ENCODE results near the gene STRN. TPM values are rescaled to one million over a fixed set of nuclear protein-coding genes. Genes with fewer than 3 reads are reported as not detected.

The STRN gene
- total and polyA plus RNA-seq, 9 of the 15 experiments (the other 6 are each of a cell fraction or from before 2014, with no cell fraction given): 1.3 to 31.2 (median 20.0) TPM

- TF ChIP-seq ARID4B (CRISPR knock-in tag; IDR thresholded peaks at IDR 0.05) (peak; percentile 21; the same call in 1 of the 2 replicates), MLX (CRISPR knock-in tag; conservative IDR thresholded peaks at IDR 0.05) (no peak), FOXP4 (CRISPR knock-in tag; IDR thresholded peaks at IDR 0.05; ENCODE audit: borderline replicate concordance) (peak; percentile 71; the same call in 1 of the 2 replicates), ATF2 (CRISPR knock-in tag; IDR thresholded peaks at IDR 0.05) (no peak), ZBTB7A (IDR thresholded peaks at IDR 0.05; ENCODE audit: borderline replicate concordance, control insufficient read depth, low read depth, low read length) (peak; percentile 6; the same call in 1 of the 2 replicates), NUFIP1 (IDR thresholded peaks at IDR 0.05; ENCODE audit: partially characterized antibody) (no peak), CREB3 (tag; conservative IDR thresholded peaks at IDR 0.05; ENCODE audit: low read depth) (no peak), RFX1 (IDR thresholded peaks at IDR 0.05) (no peak), KAT8 (IDR thresholded peaks at IDR 0.05; ENCODE audit: low read depth) (no peak), ZBTB49 (CRISPR knock-in tag; IDR thresholded peaks at IDR 0.05; ENCODE audit: borderline replicate concordance) (no peak)
Observed at GRCh38 chr2:36966370-36967235, at the start of gene STRN (continued).

All from K562 (cell line).